AG04449 (cell line): ENCODE measurements around the gene RBFOX1.
"Not testable (repeated sequence)": the region's sequence is repeated elsewhere in the genome, so short reads cannot be mapped to it uniquely, and the experiment has no call there.

Experiments
- CTCF ChIA-PET: fragments of 350-600 bp; formaldehyde crosslinking; extraction: SDS; loops from one replicate; lab custom pipeline; 2021; ENCODE audit warnings: antibody characterized with exemption; lab: Yijun Ruan, JAX
- POLR2A ChIA-PET: fragments of 400-600, 350-600 bp; formaldehyde crosslinking; extraction: SDS; loops from one replicate; lab custom pipeline; 2020; ENCODE audit warnings: antibody characterized with exemption, inconsistent platforms; lab: Yijun Ruan, JAX
- DNase-seq: peaks from one replicate; pipeline ENCODE4 v3.0.0-alpha.2; 2010; ENCODE audit warnings: low read depth, low spot score
- H3K4me3 ChIP-seq: 2 replicates; pipeline ENCODE4 v1.5.1; 2011; ENCODE audit warnings: low read depth, mild to moderate bottlenecking, control low read depth, low read length
- CTCF ChIP-seq: IDR thresholded peaks from one replicate; pipeline ENCODE4 v1.5.1; 2011; ENCODE audit warnings: mild to moderate bottlenecking, moderate library complexity, low read length, control low read depth, inconsistent platforms; ENCODE audit not compliant: insufficient read depth; ENCODE audit errors: missing control alignments

Gene RBFOX1

GRCh38 chr16:7501868-7502267 lies 169.2 kb downstream of the RBFOX1 start:
- no peak overlapping the region for H3K4me3 ChIP-seq
- no peak for TF ChIP-seq CTCF
- ChIA-PET CTCF (no interaction called here), POLR2A (no interaction called here)
- DNase-seq = no peak

- CTCF ChIA-PET, H3K4me3 ChIP-seq, DNase-seq, POLR2A ChIA-PET: not testable (repeated sequence)
Measured at GRCh38 chr16:7502591-7503157, 170.0 kb downstream of the RBFOX1 start.

- ChIA-PET POLR2A (no interaction called here), CTCF (no interaction called here)
- no peak for TF ChIP-seq CTCF
- DNase-seq = no peak
- H3K4me3 ChIP-seq = no peak overlapping the region
Measured at GRCh38 chr16:7503666-7504065, 171.0 kb downstream of the RBFOX1 start.

DNA sequence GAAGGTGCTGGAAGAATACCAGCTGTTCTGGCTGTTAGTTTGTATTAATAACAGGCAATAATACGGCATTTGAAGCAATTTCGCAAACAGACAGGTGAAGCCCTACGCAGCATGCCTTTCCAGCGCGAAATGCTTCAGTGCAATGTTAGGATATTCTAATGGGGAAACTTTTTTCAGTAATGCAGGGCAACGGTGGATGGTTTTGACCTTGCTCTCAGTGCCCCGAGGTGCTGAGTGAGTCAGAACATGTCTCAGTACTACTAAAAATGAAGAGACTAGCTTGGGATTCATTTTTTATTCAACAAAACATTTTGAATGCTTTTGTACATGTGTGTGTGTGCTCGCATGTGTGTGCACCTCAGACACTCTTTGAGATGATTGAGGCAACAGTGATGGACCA lies 172.2 kb downstream of the RBFOX1 start:
- H3K4me3 ChIP-seq = no peak overlapping the region
- ChIA-PET CTCF (no interaction called here), POLR2A (no interaction called here)
- TF ChIP-seq CTCF = no peak
- no peak for DNase-seq

GRCh38 chr16:7505495-7505894 lies 172.8 kb downstream of the RBFOX1 start:
- no peak for DNase-seq
- TF ChIP-seq CTCF = no peak
- CTCF ChIA-PET = no interaction called here
- no peak overlapping the region for H3K4me3 ChIP-seq
- POLR2A ChIA-PET = no interaction called here

DNA sequence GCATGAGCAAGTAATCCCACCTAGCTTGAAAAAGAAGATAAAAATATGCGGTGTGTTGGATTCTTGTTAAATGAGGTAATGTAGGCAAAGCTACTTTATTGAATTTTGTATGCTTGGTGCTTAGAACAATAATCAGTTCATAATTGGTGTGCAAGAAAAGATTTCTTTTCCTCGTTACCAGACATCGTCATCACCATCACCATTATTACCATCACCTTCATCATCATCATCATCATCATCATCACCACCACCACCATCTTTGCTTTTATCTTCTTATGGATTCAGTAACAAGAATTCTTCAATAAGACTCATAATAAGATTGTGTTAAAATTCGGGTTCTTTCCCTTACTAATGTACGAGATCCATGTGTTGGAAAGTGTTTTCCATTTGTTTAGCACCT lies 173.7 kb downstream of the RBFOX1 start:
- POLR2A ChIA-PET = no interaction called here
- H3K4me3 ChIP-seq = no peak overlapping the region
- no peak for DNase-seq
- TF ChIP-seq CTCF = no peak
- CTCF ChIA-PET = no interaction called here

DNA sequence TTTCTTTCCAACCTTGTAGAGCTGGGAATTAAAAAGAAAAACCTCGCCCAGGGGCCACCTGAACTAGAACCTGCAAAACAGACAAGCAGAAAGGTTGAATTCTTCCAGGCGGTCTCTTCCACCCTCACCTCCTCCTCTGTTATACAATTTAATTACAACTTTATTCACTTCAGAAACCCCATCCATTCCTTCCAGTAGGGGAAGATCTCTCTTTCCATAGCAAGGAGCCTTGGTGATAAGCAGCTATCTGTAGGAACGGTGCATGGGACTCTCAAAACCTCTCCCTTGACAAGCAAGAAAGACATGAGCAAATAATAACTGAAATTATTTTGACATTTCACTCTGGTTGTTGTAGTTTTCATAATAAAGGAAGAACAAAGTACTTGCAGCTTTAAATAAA lies 176.0 kb downstream of the RBFOX1 start:
- ChIA-PET CTCF (no interaction called here), POLR2A (no interaction called here)
- H3K4me3 ChIP-seq = no peak overlapping the region
- no peak for TF ChIP-seq CTCF
- DNase-seq = no peak
